22Rv1 (cell line): Measurements from ENCODE around the gene ORAI3.

ENCODE experiments used
- H3K27ac ChIP-seq: fragments of 450-650 bp; 2 replicates; pipeline ENCODE4 v1.5.1; 2017
- ZFX ChIP-seq: fragments of 450-650 bp; IDR thresholded peaks from 2 replicates; pipeline ENCODE4 v1.6.1; 2017; ENCODE audit warnings: antibody characterized with exemption, borderline replicate concordance
- TF ChIP-seq, protein P1 (sequence below): fragments of 450-650 bp; IDR thresholded peaks from 2 replicates; pipeline ENCODE4 v1.5.1; 2017; ENCODE audit warnings: mild to moderate bottlenecking

ORAI3 gene

DNA sequence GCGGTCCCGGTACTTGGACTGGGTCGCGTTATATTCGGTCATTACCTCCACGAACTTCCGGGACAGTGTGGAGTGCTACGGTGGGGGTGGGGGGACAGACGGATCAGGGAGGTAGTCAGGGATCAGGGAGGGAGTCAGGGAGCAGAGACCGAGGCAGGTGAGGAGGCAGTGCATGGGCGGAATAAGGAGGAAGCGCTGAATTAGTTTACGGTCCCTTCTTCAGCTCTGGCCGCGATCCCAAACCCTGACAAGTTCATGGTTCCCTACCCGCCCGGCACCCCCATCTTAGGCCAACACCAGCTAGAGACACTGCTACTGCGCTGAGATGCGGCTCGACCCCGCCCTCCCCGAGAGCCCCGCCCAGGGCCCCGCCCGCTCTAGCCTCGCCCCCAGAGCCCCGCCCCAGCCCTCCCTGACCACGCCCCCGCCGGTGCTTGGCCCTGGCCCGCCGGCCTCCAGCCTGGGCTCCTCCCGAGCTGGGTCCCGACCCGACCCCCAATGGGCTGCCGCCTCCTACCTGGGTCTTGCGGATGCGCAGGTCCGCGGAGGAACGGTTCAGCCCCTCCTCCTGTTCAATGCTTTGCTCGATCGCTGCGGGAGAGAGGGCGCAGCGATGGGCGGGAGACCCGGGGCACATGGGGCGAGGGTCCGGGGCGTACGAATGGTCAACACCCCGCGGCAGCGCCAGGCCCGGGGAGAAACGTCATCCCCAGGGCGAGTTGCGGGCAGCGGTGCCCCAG, 48.3 kb downstream of the ORAI3 start:
- no peak overlapping the region for H3K27ac ChIP-seq
- TF ChIP-seq ZFX = no peak
- TF ChIP-seq, protein P1, sequence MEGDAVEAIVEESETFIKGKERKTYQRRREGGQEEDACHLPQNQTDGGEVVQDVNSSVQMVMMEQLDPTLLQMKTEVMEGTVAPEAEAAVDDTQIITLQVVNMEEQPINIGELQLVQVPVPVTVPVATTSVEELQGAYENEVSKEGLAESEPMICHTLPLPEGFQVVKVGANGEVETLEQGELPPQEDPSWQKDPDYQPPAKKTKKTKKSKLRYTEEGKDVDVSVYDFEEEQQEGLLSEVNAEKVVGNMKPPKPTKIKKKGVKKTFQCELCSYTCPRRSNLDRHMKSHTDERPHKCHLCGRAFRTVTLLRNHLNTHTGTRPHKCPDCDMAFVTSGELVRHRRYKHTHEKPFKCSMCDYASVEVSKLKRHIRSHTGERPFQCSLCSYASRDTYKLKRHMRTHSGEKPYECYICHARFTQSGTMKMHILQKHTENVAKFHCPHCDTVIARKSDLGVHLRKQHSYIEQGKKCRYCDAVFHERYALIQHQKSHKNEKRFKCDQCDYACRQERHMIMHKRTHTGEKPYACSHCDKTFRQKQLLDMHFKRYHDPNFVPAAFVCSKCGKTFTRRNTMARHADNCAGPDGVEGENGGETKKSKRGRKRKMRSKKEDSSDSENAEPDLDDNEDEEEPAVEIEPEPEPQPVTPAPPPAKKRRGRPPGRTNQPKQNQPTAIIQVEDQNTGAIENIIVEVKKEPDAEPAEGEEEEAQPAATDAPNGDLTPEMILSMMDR = no peak

DNA sequence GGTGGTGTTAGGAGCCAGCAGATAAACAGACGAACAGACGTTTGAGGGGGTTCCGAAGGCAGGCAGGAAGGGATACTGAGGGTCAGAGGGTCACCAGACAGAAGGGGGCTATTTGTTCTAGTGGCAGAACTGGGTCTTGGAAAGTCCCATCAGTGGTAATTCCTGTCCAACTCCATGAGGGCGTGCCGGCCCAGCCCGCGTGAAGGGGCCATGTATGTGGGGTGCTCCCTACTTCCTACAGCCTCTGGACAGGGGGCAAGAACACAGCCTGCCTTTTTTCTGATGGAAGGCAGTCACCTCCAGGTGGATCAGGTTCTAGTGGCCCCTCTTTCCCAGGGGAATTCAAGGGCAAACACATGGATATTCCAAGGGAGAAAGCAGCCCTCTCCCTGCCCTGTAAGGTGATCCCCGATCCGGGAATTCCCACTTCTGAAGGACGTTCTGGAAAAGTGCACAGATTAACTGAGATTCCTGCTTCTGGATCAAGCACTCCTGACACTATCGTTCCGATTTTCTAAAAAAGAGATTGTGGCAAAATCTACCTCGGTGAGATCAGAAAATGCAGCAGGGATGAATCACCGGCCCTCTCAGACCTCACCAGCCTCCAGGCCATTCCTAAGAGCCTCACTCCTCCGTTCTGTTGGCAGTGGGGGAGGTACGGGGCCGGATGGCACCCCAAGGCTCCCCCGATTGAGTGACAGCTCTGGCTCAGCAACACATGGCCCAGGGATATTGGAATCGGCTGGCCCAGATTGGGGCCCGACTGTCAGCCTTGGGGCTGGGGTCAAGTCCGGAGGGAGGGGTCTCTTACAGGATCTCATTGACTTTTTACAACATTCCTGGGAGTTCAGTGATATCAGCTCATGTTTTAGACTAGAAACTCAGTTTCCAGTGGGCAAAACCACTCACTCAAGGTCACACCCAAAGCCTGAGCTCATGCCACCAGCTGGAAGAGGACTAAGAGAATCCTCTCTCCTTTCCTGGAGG, 49.1 kb downstream of the ORAI3 start:
- H3K27ac ChIP-seq = no peak overlapping the region
- TF ChIP-seq, protein P1 = no peak
- no peak for TF ChIP-seq ZFX

DNA sequence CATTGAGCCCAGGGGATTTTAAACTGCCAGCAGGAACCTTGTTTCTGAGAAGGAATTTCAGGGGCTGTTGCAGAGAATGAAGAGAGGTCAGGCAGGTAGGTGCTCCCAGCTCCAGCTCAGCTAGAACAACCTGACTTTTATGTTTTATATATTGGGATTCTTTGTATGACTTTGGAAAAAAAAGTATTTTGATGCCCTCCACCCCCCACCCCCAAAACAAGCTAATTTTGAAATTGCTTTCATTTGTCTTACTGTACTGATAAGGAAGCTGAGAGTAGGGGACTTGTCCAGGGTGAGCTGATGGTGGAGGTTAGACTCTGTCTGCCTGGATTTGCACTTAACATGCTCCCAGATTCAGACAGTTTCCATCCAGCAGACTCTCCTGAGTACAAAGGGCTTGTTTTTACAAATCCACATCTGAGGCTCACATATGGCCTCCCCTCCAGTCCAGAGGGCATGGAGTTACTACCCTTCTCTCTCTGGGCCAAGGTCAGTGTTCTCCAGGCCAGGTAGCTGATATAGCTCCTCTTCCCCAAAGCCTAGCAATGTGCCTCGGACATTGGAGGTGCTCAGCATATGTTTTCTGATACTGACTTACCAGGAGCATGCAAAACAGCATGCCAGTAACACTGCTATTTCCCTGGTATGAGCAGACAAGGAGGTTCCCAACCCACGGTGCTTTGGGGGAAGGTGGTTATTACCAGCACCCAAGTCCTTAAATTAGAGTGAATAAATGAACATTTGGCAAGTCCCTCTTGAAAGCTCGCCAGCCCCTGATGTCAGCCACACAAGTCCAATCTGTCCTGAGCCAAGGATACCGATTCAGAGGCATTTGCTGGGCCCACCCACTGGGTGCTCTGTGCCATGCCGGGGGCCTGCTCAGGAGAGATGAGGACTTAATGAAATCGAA, 50.2 kb downstream of the ORAI3 start:
- H3K27ac ChIP-seq = no peak overlapping the region
- TF ChIP-seq, protein P1 = no peak
- no peak for TF ChIP-seq ZFX

DNA sequence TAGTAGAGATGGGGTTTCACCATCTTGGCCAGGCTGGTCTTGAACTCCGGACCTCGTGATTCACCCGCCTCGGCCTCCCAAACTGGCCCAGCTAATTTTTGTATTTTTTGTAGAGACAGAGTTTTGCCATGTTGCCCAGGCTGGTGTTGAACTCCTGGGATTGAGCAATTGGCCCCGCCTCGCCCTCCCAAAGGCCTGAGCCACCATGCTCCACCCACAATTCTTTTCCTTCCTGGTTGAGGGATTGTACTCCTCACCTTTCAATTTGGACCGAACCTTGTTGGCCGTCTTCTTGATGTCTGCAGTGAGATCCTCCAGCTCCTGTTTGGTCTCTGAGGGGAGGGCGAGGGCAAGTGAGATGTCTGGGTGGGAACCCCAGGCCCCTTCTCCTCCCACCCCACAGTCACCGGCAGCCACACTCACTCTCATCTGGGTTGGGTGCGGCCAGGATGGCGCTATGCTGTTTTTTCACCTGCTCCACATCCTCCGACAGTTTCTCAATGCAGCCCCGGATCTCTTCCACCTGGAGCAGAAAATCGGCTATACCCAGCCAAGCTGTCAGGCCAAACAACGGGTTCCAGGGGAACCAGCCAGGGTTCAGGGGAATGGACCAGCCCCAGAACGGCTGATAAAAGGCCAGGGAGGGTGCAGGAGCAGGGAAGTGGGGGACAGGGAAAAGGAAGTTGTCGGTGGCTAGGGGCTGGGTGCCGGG, 52.0 kb downstream of the ORAI3 start:
- no peak overlapping the region for H3K27ac ChIP-seq
- TF ChIP-seq, protein P1 = no peak
- no peak for TF ChIP-seq ZFX

DNA sequence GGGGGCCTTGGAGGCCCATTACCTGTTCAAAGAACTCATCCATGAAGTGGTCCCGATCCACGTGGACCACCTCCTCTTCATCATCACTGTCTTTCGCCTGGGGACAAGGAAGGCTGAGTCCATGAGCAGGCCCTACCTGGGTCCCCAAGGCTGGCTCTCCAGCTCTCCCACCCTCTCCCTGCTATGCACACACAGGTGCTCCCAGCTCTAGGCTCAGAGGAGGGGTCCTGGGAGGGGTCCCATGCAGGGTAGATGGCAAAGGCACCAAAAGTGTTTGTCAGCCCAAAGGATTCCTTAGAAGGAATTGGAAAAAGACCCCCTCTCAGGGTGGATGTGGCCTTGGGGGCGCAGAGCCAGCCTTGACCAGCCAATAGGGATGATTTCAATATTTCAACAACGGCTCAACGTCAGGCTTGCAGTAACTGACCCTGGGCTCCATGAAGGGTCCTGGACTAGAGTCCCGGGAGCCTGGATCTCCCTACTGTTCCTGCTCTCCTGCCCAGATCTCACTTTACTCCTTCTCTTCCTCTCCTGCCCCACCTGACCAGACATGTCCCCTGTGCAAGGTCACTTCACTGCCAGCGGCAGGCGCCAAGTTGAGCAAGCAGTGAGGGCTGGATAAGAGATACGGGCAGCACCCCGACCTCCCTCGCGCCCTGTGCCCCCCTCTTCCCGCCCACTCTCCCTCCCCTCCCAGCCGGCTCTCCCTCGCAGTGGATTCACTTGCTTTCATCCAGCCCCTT, 52.8 kb downstream of the ORAI3 start:
- H3K27ac ChIP-seq = no peak overlapping the region
- TF ChIP-seq ZFX = no peak
- TF ChIP-seq, protein P1 = no peak

DNA sequence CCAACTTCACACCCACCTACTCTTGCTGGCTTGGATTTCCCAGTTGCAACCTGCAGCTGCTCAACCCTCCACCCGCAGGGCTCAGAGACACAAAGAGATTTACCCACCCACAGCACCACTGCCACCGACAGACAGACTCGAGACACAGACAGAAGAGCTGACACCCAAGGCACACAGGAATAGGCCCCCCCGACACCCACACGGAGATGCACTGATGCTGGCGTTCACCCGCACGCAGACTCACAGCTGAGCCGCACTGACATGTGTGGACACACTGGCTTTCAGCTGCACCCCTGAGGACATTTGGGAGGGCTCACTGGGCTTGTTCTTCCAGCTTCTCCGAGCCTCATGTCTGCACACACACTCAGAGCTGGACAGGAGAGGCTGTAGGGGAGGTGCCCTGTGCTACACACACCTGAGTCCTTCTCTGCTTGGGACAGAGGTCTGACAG, 53.4 kb downstream of the ORAI3 start:
- H3K27ac ChIP-seq = no peak overlapping the region
- TF ChIP-seq, protein P1 = no peak
- TF ChIP-seq ZFX = no peak
